Measurements from ENCODE around the gene SPRING1.

- no peak for TF ChIP-seq POLR2A (IDR thresholded peaks at IDR 0.05; ENCODE audit: extremely low read depth, insufficient read length)
- no peak for TF ChIP-seq CTCF (IDR thresholded peaks at IDR 0.05; ENCODE audit: low read depth, low read length)
Observed at GRCh38 chr12:116718655-116719454, 19.0 kb downstream of the SPRING1 start.

All from NB4 (cell line).